ENCODE measurements around the gene OR10A4.
"Not testable (repeated sequence)": the region's sequence is repeated elsewhere in the genome, so short reads cannot be mapped to it uniquely, and the experiment has no call there.

OR10A4 gene

GRCh38 chr11:6876325-6876724 is at the start of gene OR10A4:
TSS of gene OR10A4 (plus strand) at chr11:6876625. CDS start at chr11:6876648, 23 bp downstream.
- DNase-seq, result no peak

- no peak for DNase-seq
These were observed 48.3 kb upstream of the OR10A4 start for GRCh38 chr11:6828103-6828502.

- DNase-seq, result no peak
These were observed 43.1 kb upstream of the OR10A4 start for GRCh38 chr11:6833356-6833755.

GRCh38 chr11:6834021-6834420 is 42.4 kb upstream of the OR10A4 start:
- DNase-seq, result no peak

- no peak for DNase-seq
These were observed 34.7 kb upstream of the OR10A4 start for GRCh38 chr11:6841694-6842093.

GRCh38 chr11:6843670-6844069 is 32.8 kb upstream of the OR10A4 start:
- no peak for DNase-seq

- DNase-seq, result no peak
These were observed 32.1 kb upstream of the OR10A4 start for GRCh38 chr11:6844356-6844755.

GRCh38 chr11:6845383-6845782 is 31.0 kb upstream of the OR10A4 start, which contains the start of gene OR10A5:
TSS of gene OR10A5 (plus strand) at chr11:6845683. CDS start at chr11:6845683, 0 bp downstream.
- DNase-seq, result no peak

GRCh38 chr11:6850526-6850925 is 25.9 kb upstream of the OR10A4 start:
- DNase-seq, result no peak

- DNase-seq, result not testable (repeated sequence)
These were observed 21.6 kb upstream of the OR10A4 start for GRCh38 chr11:6854801-6855200.

- DNase-seq, result no peak
These were observed 20.4 kb upstream of the OR10A4 start for GRCh38 chr11:6855971-6856541.

- no peak for DNase-seq
These were observed 19.6 kb upstream of the OR10A4 start for GRCh38 chr11:6856871-6857270.

GRCh38 chr11:6862961-6863360 is 13.5 kb upstream of the OR10A4 start, which contains the start of gene OR10A2:
TSS of gene OR10A2 (plus strand) at chr11:6863057. CDS start at chr11:6869755, 6,698 bp downstream.
- DNase-seq, result no peak

- no peak for DNase-seq
These were observed 12.0 kb upstream of the OR10A4 start for GRCh38 chr11:6864438-6864837.

GRCh38 chr11:6871278-6871677 is 5.1 kb upstream of the OR10A4 start:
- no peak for DNase-seq

GRCh38 chr11:6875761-6876160 is 664 bp upstream of the OR10A4 start:
- DNase-seq, result no peak

- DNase-seq, result no peak
These were observed 489 bp downstream of the OR10A4 start for GRCh38 chr11:6876914-6877313.

- no peak for DNase-seq
These were observed 6.3 kb downstream of the OR10A4 start for GRCh38 chr11:6882751-6883150.

GRCh38 chr11:6887711-6888110 is 11.3 kb downstream of the OR10A4 start:
- not testable (repeated sequence) for DNase-seq

- no peak for DNase-seq
These were observed 12.4 kb downstream of the OR10A4 start for GRCh38 chr11:6888830-6889229.

GRCh38 chr11:6889835-6890234 is 13.4 kb downstream of the OR10A4 start:
- no peak for DNase-seq

- no peak for DNase-seq
These were observed 16.0 kb downstream of the OR10A4 start, which contains the start of gene OR2D2 for GRCh38 chr11:6892400-6892799. TSS of gene OR2D2 (minus strand) at chr11:6892500. CDS start at chr11:6892500, 0 bp downstream.

- no peak for DNase-seq
These were observed 17.7 kb downstream of the OR10A4 start for GRCh38 chr11:6894097-6894496.

- no peak for DNase-seq
These were observed 18.6 kb downstream of the OR10A4 start for GRCh38 chr11:6895010-6895409.

- no peak for DNase-seq
These were observed 22.5 kb downstream of the OR10A4 start for GRCh38 chr11:6898911-6899310.
